Astrocyte (in vitro differentiated cells and primary cell): Measurements from ENCODE around the gene PPP3R1. TPM values are rescaled to one million over a fixed set of nuclear protein-coding genes. Genes with fewer than 3 reads are reported as not detected.

Experiments used
- DNase-seq: peaks from one replicate; pipeline ENCODE4 v3.0.0-alpha.2; 2010; ENCODE audit warnings: low read depth
- FAIRE-seq: peaks from 2 replicates; lab custom pipeline; 2011; peaks lifted over from hg19 to GRCh38; lab: Jason Lieb, UNC
- H2AFZ ChIP-seq: 2 replicates; pipeline ENCODE4 v1.6.0; 2012; ENCODE audit warnings: low read depth, low read length, inconsistent platforms
- H3K27ac ChIP-seq: 2 replicates; pipeline ENCODE4 v1.5.1; 2011; ENCODE audit warnings: low read depth, low read length, inconsistent platforms
- H3K27me3 ChIP-seq: 2 replicates; pipeline ENCODE4 v1.6.0; 2011; ENCODE audit warnings: low read length, inconsistent platforms; ENCODE audit not compliant: insufficient read depth
- H3K36me3 ChIP-seq: 2 replicates; pipeline ENCODE4 v1.5.1; 2011; ENCODE audit warnings: low read length, inconsistent platforms; ENCODE audit not compliant: insufficient read depth
- H3K4me1 ChIP-seq: 2 replicates; pipeline ENCODE4 v1.5.1; 2011; ENCODE audit warnings: low read length, inconsistent platforms; ENCODE audit not compliant: insufficient read depth
- H3K4me2 ChIP-seq: 2 replicates; pipeline ENCODE4 v1.6.0; 2012; ENCODE audit warnings: low read length, inconsistent platforms
- H3K4me3 ChIP-seq: 2 replicates; pipeline ENCODE4 v1.5.1; 2011; ENCODE audit warnings: low read depth, mild to moderate bottlenecking, low read length, inconsistent platforms; ENCODE audit not compliant: insufficient read depth
- H3K79me2 ChIP-seq: 2 replicates; pipeline ENCODE4 v1.6.0; 2012; ENCODE audit warnings: mild to moderate bottlenecking, low read length, inconsistent platforms; ENCODE audit not compliant: insufficient read depth
- H3K9ac ChIP-seq: 2 replicates; pipeline ENCODE4 v1.6.0; 2012; ENCODE audit warnings: mild to moderate bottlenecking, low read length, inconsistent platforms
- H3K9me3 ChIP-seq: 2 replicates; pipeline ENCODE4 v1.5.1; 2012; ENCODE audit warnings: low read depth, mild to moderate bottlenecking, low read length, inconsistent platforms; ENCODE audit not compliant: insufficient read depth
- H4K20me1 ChIP-seq: 2 replicates; pipeline ENCODE4 v1.6.0; 2012; ENCODE audit warnings: low read length, inconsistent platforms; ENCODE audit not compliant: insufficient read depth
- H3K27ac Mint-ChIP-seq: one replicate; pipeline ENCODE4 v1.8.0; 2021; ENCODE audit warnings: mild to moderate bottlenecking, mixed read lengths; ENCODE audit not compliant: unreplicated experiment
- H3K27me3 Mint-ChIP-seq: one replicate; pipeline ENCODE4 v1.8.0; 2021; ENCODE audit warnings: low read depth, mixed read lengths; ENCODE audit not compliant: unreplicated experiment
- H3K36me3 Mint-ChIP-seq: one replicate; pipeline ENCODE4 v1.8.0; 2021; ENCODE audit warnings: low read depth, mixed read lengths; ENCODE audit not compliant: unreplicated experiment
- H3K4me1 Mint-ChIP-seq: one replicate; pipeline ENCODE4 v1.8.0; 2021; ENCODE audit warnings: low read depth, mixed read lengths; ENCODE audit not compliant: unreplicated experiment
- H3K4me3 Mint-ChIP-seq: one replicate; pipeline ENCODE4 v1.8.0; 2021; ENCODE audit warnings: mild to moderate bottlenecking, moderate library complexity, mixed read lengths; ENCODE audit not compliant: unreplicated experiment
- H3K9me3 Mint-ChIP-seq: one replicate; pipeline ENCODE4 v1.8.0; 2021; ENCODE audit warnings: mild to moderate bottlenecking, mixed read lengths; ENCODE audit not compliant: unreplicated experiment
- CTCF ChIP-seq: IDR thresholded peaks from 2 replicates; pipeline ENCODE4 v1.5.1; 2011; ENCODE audit warnings: low read depth, mild to moderate bottlenecking, inconsistent platforms, low read length, moderate library complexity; ENCODE audit not compliant: insufficient read depth
- EZH2 ChIP-seq: IDR thresholded peaks from 2 replicates; pipeline ENCODE4 v1.6.1; 2012; ENCODE audit warnings: mild to moderate bottlenecking, low read length, inconsistent platforms; ENCODE audit not compliant: insufficient read depth
- total RNA-seq: library from RNA; stranded (reverse); gene quantifications from 2 replicates; pipeline ENCODE4 v1.2.1, GENCODE V29; 2021

Gene PPP3R1
- total RNA-seq, 1 donor from 2014 or later: 80.6 TPM

- Mint-ChIP-seq H3K27ac (no peak overlapping the region), H3K27me3 (no peaks in the 10 kb centered on the region), H3K9me3 (no peaks in the 10 kb centered on the region), H3K4me1 (no peaks in the 10 kb centered on the region), H3K4me3 (no peak overlapping the region), H3K36me3 (no peaks in the 10 kb centered on the region)
- H3K36me3 ChIP-seq: no peaks in the 10 kb centered on the region
- no peak overlapping the region for H3K9ac ChIP-seq
- no peaks in the 10 kb centered on the region for H4K20me1 ChIP-seq
- DNase-seq (no peak), FAIRE-seq (no peak)
- H3K27ac ChIP-seq: no peak overlapping the region
- no peak overlapping the region for H3K4me3 ChIP-seq
- H2AFZ ChIP-seq: no peak overlapping the region
- H3K27me3 ChIP-seq: no peaks in the 10 kb centered on the region
- no peaks in the 10 kb centered on the region for H3K9me3 ChIP-seq
- no peak overlapping the region for H3K4me2 ChIP-seq
- no peaks in the 10 kb centered on the region for H3K4me1 ChIP-seq
- no peak for TF ChIP-seq CTCF
- TF ChIP-seq EZH2: no peak
- H3K79me2 ChIP-seq: no peaks in the 10 kb centered on the region
Measured at GRCh38 chr2:68294187-68294586, 41.9 kb upstream of the PPP3R1 start.

DNA sequence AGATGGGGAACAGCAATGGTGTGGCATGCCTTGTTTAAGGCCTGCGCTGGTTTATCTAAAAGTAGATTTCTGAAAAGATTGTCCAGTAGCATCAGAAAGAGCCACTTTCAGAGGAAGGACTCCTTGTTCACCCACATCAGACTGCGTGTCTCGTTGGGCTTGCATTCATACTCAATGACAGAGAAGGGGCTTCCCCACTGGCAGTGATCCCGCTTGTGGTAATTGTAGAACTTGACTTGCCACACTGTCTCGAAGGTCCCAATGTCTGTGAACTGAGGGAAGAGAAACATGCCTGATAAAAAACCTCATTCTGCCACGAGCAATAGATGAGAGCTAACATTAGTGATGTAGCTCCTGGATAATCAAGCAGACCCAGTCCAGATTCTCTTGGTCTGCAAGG lies 41.4 kb upstream of the PPP3R1 start:
- no peak for FAIRE-seq
- H3K27ac Mint-ChIP-seq: no peak overlapping the region
- no peak overlapping the region for H3K27ac ChIP-seq
- H3K4me2 ChIP-seq: no peak overlapping the region
- H2AFZ ChIP-seq: no peak overlapping the region
- no peak for TF ChIP-seq EZH2
- TF ChIP-seq CTCF: no peak
- H3K4me3 ChIP-seq: no peak overlapping the region
- H3K9me3 ChIP-seq: no peaks in the 10 kb centered on the region
- no peaks in the 10 kb centered on the region for H3K79me2 ChIP-seq
- DNase-seq: no peak
- H3K36me3 ChIP-seq: no peaks in the 10 kb centered on the region
- H3K4me3 Mint-ChIP-seq: no peak overlapping the region
- no peaks in the 10 kb centered on the region for H3K9me3 Mint-ChIP-seq
- no peaks in the 10 kb centered on the region for H3K27me3 Mint-ChIP-seq
- no peaks in the 10 kb centered on the region for H3K27me3 ChIP-seq
- H3K4me1 Mint-ChIP-seq: no peaks in the 10 kb centered on the region
- no peaks in the 10 kb centered on the region for H3K36me3 Mint-ChIP-seq
- no peak overlapping the region for H3K9ac ChIP-seq
- no peaks in the 10 kb centered on the region for H4K20me1 ChIP-seq
- no peaks in the 10 kb centered on the region for H3K4me1 ChIP-seq

DNA sequence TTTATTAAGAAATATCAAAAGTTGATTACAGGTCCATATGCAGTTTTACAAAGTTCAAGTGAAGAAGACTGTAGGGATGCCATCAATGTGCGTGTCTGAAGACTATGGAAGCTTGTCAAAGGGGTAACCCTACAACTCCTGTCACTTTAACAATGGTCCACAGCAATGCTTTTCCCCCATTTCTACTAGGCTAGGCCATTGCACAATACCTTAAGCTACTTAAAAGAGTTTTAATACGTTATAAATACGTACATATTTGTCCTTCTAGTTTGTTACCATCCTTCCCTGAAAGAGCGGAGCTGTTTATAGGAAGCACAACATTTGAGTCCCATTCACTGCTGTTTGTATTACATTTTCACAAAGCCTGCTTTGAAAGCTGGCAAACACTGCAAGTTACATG lies 40.7 kb upstream of the PPP3R1 start:
- H3K27ac Mint-ChIP-seq: no peak overlapping the region
- TF ChIP-seq CTCF: no peak
- TF ChIP-seq EZH2: no peak
- FAIRE-seq: no peak

More for the DNA sequence above, 40.7 kb upstream of the PPP3R1 start:
- Histone ChIP-seq H2AFZ (no peak overlapping the region), H3K27me3 (no peaks in the 10 kb centered on the region), H3K27ac (no peak overlapping the region), H3K4me3 (no peak overlapping the region), H3K9ac (no peak overlapping the region), H4K20me1 (no peaks in the 10 kb centered on the region), H3K4me1 (no peaks in the 10 kb centered on the region), H3K4me2 (no peak overlapping the region), H3K79me2 (no peaks in the 10 kb centered on the region), H3K36me3 (no peaks in the 10 kb centered on the region), H3K9me3 (no peaks in the 10 kb centered on the region)
- H3K36me3 Mint-ChIP-seq: no peaks in the 10 kb centered on the region
- H3K4me1 Mint-ChIP-seq: peaks cover 1% of the 10 kb centered on the region
- H3K4me3 Mint-ChIP-seq: no peak overlapping the region
- no peak for DNase-seq
- no peaks in the 10 kb centered on the region for H3K27me3 Mint-ChIP-seq
- H3K9me3 Mint-ChIP-seq: no peaks in the 10 kb centered on the region
